Chondrocyte (in vitro differentiated cells): ENCODE measurements around the gene LRP6. TPM values are rescaled to one million over a fixed set of nuclear protein-coding genes. Genes with fewer than 3 reads are reported as not detected.

Experiments
- DNase-seq: peaks from one replicate; pipeline ENCODE4 v3.0.0; 2021; ENCODE audit warnings: mixed read lengths, low spot score
- H3K27ac Mint-ChIP-seq: one replicate; pipeline ENCODE4 v1.8.0; 2021; ENCODE audit warnings: mild to moderate bottlenecking, moderate library complexity, mixed read lengths; ENCODE audit not compliant: unreplicated experiment
- H3K27me3 Mint-ChIP-seq: 2 replicates; pipeline ENCODE4 v1.8.0; 2021; ENCODE audit warnings: low read depth, mixed read lengths
- H3K36me3 Mint-ChIP-seq: 2 replicates; pipeline ENCODE4 v1.8.0; 2021; ENCODE audit warnings: low read depth, mixed read lengths
- H3K4me1 Mint-ChIP-seq: 2 replicates; pipeline ENCODE4 v1.8.0; 2021; ENCODE audit warnings: low read depth, mild to moderate bottlenecking, mixed read lengths
- H3K4me3 Mint-ChIP-seq: one replicate; pipeline ENCODE4 v1.8.0; 2021; ENCODE audit warnings: mild to moderate bottlenecking, moderate library complexity, mixed read lengths; ENCODE audit not compliant: unreplicated experiment
- H3K9me3 Mint-ChIP-seq: 2 replicates; pipeline ENCODE4 v1.8.0; 2021; ENCODE audit warnings: low read depth, mixed read lengths
- CTCF ChIP-seq: fragments of 200-600 bp; sonication (generic); IDR thresholded peaks from 2 replicates; pipeline ENCODE4 v1.5.0; 2021; ENCODE audit warnings: antibody characterized with exemption, mild to moderate bottlenecking, moderate library complexity
- total RNA-seq: library from RNA; stranded (reverse); gene quantifications from 3 replicates; pipeline ENCODE4 v1.2.1, GENCODE V29; 2021

Gene LRP6
- total RNA-seq, 1 donor from 2014 or later: 41.4 TPM

- H3K27ac Mint-ChIP-seq: no peak overlapping the region
Measured at GRCh38 chr12:12095021-12095420, 171.8 kb downstream of the LRP6 start.

GRCh38 chr12:12094481-12094880 lies 172.4 kb downstream of the LRP6 start:
- DNase-seq: no peak
- Mint-ChIP-seq H3K36me3 (peaks cover 5% of the 10 kb centered on the region), H3K27me3 (no peaks in the 10 kb centered on the region), H3K4me3 (no peak overlapping the region), H3K9me3 (no peaks in the 10 kb centered on the region), H3K4me1 (peaks cover 77% of the 10 kb centered on the region), H3K27ac (no peak overlapping the region)
- TF ChIP-seq CTCF: no peak

More at GRCh38 chr12:12095021-12095420, 171.8 kb downstream of the LRP6 start:
- no peak for TF ChIP-seq CTCF
- Mint-ChIP-seq H3K36me3 (peaks cover 5% of the 10 kb centered on the region), H3K4me1 (peaks cover 75% of the 10 kb centered on the region), H3K27me3 (no peaks in the 10 kb centered on the region), H3K9me3 (no peaks in the 10 kb centered on the region), H3K4me3 (no peak overlapping the region)
- DNase-seq: no peak

- TF ChIP-seq CTCF: no peak
- Mint-ChIP-seq H3K27ac (no peak overlapping the region), H3K4me1 (peaks cover 69% of the 10 kb centered on the region), H3K4me3 (no peak overlapping the region), H3K9me3 (no peaks in the 10 kb centered on the region), H3K36me3 (no peaks in the 10 kb centered on the region), H3K27me3 (no peaks in the 10 kb centered on the region)
- DNase-seq: no peak
Measured at GRCh38 chr12:12091977-12092663, 174.7 kb downstream of the LRP6 start.

- no peaks in the 10 kb centered on the region for H3K27me3 Mint-ChIP-seq
- H3K4me1 Mint-ChIP-seq: peaks cover 72% of the 10 kb centered on the region
- H3K27ac Mint-ChIP-seq: peak overlapping the region; percentile 47
- no peaks in the 10 kb centered on the region for H3K36me3 Mint-ChIP-seq
- H3K9me3 Mint-ChIP-seq: no peaks in the 10 kb centered on the region
- no peak overlapping the region for H3K4me3 Mint-ChIP-seq
- no peak for TF ChIP-seq CTCF
- DNase-seq: no peak
Measured at GRCh38 chr12:12091071-12091470, 175.8 kb downstream of the LRP6 start.

GRCh38 chr12:12088761-12089160 lies 178.1 kb downstream of the LRP6 start:
- H3K9me3 Mint-ChIP-seq: no peaks in the 10 kb centered on the region
- no peaks in the 10 kb centered on the region for H3K36me3 Mint-ChIP-seq
- no peak for TF ChIP-seq CTCF
- no peaks in the 10 kb centered on the region for H3K27me3 Mint-ChIP-seq
- peaks cover 51% of the 10 kb centered on the region for H3K4me1 Mint-ChIP-seq
- H3K4me3 Mint-ChIP-seq: no peak overlapping the region
- no peak overlapping the region for H3K27ac Mint-ChIP-seq
- no peak for DNase-seq
